WERI-Rb-1 (cell line): Measurements from ENCODE around the gene TBKBP1.

Experiments used
- DNase-seq: peaks from one replicate; pipeline ENCODE4 v3.0.0-alpha.2; 2020
- H3K27ac ChIP-seq: fragments of 250-450 bp; sonication (Bioruptor Pico); 2 replicates; pipeline ENCODE4 v1.5.1; 2020; ENCODE audit warnings: mild to moderate bottlenecking, moderate library complexity
- H3K27me3 ChIP-seq: fragments of 250-450 bp; sonication (Bioruptor Pico); 2 replicates; pipeline ENCODE4 v1.5.1; 2021; ENCODE audit warnings: mild to moderate bottlenecking, low read depth, moderate library complexity; ENCODE audit not compliant: insufficient read depth, severe bottlenecking
- H3K36me3 ChIP-seq: fragments of 250-450 bp; sonication (Bioruptor Pico); 2 replicates; pipeline ENCODE4 v1.5.1; 2020; ENCODE audit warnings: mild to moderate bottlenecking, moderate library complexity
- H3K4me3 ChIP-seq: 2 replicates; pipeline ENCODE4 v1.5.1; 2011; ENCODE audit warnings: low read depth, mild to moderate bottlenecking, control low read depth, low read length
- H3K9me3 ChIP-seq: fragments of 250-450 bp; sonication (Bioruptor Pico); 2 replicates; pipeline ENCODE4 v1.5.1; 2021; ENCODE audit warnings: mild to moderate bottlenecking, moderate library complexity; ENCODE audit not compliant: severe bottlenecking
- CTCF ChIP-seq: IDR thresholded peaks from 2 replicates; pipeline ENCODE4 v1.5.1; 2011; ENCODE audit warnings: low read depth, mild to moderate bottlenecking, control low read depth, inconsistent platforms, low read length

TBKBP1 gene

GRCh38 chr17:47726796-47727703, 33.1 kb downstream of the TBKBP1 start:
- Histone ChIP-seq H3K27me3 (no peaks in the 10 kb centered on the region), H3K36me3 (no peaks in the 10 kb centered on the region), H3K27ac (peak overlapping the region; percentile 37), H3K4me3 (no peak overlapping the region), H3K9me3 (no peaks in the 10 kb centered on the region)
- DNase-seq = no peak
- TF ChIP-seq CTCF = no peak

- H3K27ac ChIP-seq = no peak overlapping the region
- no peaks in the 10 kb centered on the region for H3K36me3 ChIP-seq
- no peaks in the 10 kb centered on the region for H3K27me3 ChIP-seq
- no peaks in the 10 kb centered on the region for H3K9me3 ChIP-seq
- H3K4me3 ChIP-seq = no peak overlapping the region
- TF ChIP-seq CTCF = no peak
- DNase-seq = peak; percentile 58
Observed at GRCh38 chr17:47727704-47728036, 33.7 kb downstream of the TBKBP1 start.

- H3K27me3 ChIP-seq = peaks cover 2% of the 10 kb centered on the region
- TF ChIP-seq CTCF = no peak
- H3K9me3 ChIP-seq = no peaks in the 10 kb centered on the region
- DNase-seq = no peak
- H3K4me3 ChIP-seq = no peak overlapping the region
- no peak overlapping the region for H3K27ac ChIP-seq
- H3K36me3 ChIP-seq = no peaks in the 10 kb centered on the region
Observed at GRCh38 chr17:47728214-47728877, 34.4 kb downstream of the TBKBP1 start.

GRCh38 chr17:47729476-47729875, 35.5 kb downstream of the TBKBP1 start:
- Histone ChIP-seq H3K27me3 (peaks cover 12% of the 10 kb centered on the region), H3K36me3 (no peaks in the 10 kb centered on the region), H3K27ac (no peak overlapping the region), H3K4me3 (no peak overlapping the region), H3K9me3 (no peaks in the 10 kb centered on the region)
- no peak for DNase-seq
- TF ChIP-seq CTCF = no peak

GRCh38 chr17:47730681-47731080, 36.7 kb downstream of the TBKBP1 start:
- TF ChIP-seq CTCF = no peak
- H3K36me3 ChIP-seq = no peaks in the 10 kb centered on the region
- peaks cover 12% of the 10 kb centered on the region for H3K27me3 ChIP-seq
- H3K9me3 ChIP-seq = no peaks in the 10 kb centered on the region
- no peak overlapping the region for H3K4me3 ChIP-seq
- DNase-seq = no peak
- no peak overlapping the region for H3K27ac ChIP-seq
